IgD-negative memory B cell (primary cell): ENCODE results near the gene CTTNBP2NL. TPM values are rescaled to one million over a fixed set of nuclear protein-coding genes. Genes with fewer than 3 reads are reported as not detected.

Source experiments
- H3K27ac Mint-ChIP-seq, 3 donors: one replicate each; pipeline ENCODE4 v1.8.0; 2020 to 2022; ENCODE audit warnings: mild to moderate bottlenecking in 3 of 3, mixed read lengths in 3 of 3, moderate library complexity in 1 of 3
- H3K27me3 Mint-ChIP-seq: one replicate; pipeline ENCODE4 v1.8.0; 2021; ENCODE audit warnings: mixed read lengths
- H3K36me3 Mint-ChIP-seq: one replicate; pipeline ENCODE4 v1.8.0; 2020; ENCODE audit warnings: mild to moderate bottlenecking, mixed read lengths
- H3K4me1 Mint-ChIP-seq, 3 donors: one replicate each; pipeline ENCODE4 v1.8.0; 2020 to 2022; ENCODE audit warnings: mixed read lengths in 3 of 3, mild to moderate bottlenecking in 1 of 3
- H3K4me3 Mint-ChIP-seq, 4 donors: one replicate each; pipeline ENCODE4 v1.8.0; 2020 to 2022; ENCODE audit warnings: mild to moderate bottlenecking in 4 of 4, mixed read lengths in 4 of 4, moderate library complexity in 3 of 4
- H3K9me3 Mint-ChIP-seq, 3 donors: one replicate each; pipeline ENCODE4 v1.8.0; 2020 to 2021; ENCODE audit warnings: mixed read lengths in 3 of 3, mild to moderate bottlenecking in 1 of 3
- polyA plus RNA-seq: library from polyadenylated mRNA; unstranded; fragments of 300-500 nt; fragmentation: Illumina TruSeq; gene quantifications from one replicate; pipeline ENCODE4 v1.2.3, GENCODE V29; 2021

CTTNBP2NL gene, protein sequence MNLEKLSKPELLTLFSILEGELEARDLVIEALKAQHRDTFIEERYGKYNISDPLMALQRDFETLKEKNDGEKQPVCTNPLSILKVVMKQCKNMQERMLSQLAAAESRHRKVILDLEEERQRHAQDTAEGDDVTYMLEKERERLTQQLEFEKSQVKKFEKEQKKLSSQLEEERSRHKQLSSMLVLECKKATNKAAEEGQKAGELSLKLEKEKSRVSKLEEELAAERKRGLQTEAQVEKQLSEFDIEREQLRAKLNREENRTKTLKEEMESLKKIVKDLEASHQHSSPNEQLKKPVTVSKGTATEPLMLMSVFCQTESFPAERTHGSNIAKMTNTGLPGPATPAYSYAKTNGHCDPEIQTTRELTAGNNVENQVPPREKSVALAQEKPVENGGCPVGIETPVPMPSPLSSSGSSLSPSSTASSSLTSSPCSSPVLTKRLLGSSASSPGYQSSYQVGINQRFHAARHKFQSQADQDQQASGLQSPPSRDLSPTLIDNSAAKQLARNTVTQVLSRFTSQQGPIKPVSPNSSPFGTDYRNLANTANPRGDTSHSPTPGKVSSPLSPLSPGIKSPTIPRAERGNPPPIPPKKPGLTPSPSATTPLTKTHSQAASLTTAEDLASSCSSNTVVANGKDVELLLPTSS
- polyA plus RNA-seq = 0.76 TPM

- Mint-ChIP-seq H3K27ac (peak within 1 kb of the TSS; percentile 20 to 91 (median 81)), H3K9me3 (no peaks in the 10 kb centered on the region), H3K36me3 (no peaks in the 10 kb centered on the region), H3K4me3 (peak within 1 kb of the TSS; percentile 92 to 95 (median 94)), H3K27me3 (peaks cover 5% of the 10 kb centered on the region), H3K4me1 (peaks cover 18 to 31% (median 21%) of the 10 kb centered on the region in 3 donors)
These were observed at the start of gene CTTNBP2NL for GRCh38 chr1:112395821-112396652. Gene CTTNBP2NL (plus strand): TSS chr1:112396214. CDS start chr1:112416166, 19,952 bp downstream.

DNA sequence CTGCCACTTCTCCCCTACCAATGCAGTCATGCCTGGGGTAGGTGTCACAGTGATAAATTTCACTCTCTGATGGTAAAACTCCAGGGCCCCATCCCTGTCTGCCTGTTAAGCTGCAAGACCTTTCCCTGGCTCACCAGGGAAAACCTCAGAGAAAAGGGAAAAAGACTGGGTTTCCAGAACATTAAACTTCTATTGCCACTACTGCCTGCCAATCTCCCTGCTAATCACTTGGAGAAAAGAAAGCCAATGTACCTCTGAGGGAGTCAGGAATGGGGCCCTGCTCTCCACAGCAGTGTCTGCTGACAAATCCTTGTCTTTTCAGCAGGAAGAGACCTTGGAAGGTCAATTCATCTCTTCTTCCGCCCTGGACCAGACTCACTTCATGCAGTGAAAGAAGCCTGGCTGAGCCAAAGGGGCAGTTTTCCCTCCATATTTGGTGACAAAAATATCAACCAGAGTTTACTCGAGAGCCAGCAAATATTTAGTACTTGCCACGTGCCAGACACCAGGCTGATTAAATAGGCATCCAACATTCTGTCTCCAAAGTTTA is 49.1 kb upstream of the CTTNBP2NL start:
- H3K36me3 Mint-ChIP-seq = peaks cover under 1% of the 10 kb centered on the region
- H3K4me3 Mint-ChIP-seq = no peak overlapping the region
- H3K4me1 Mint-ChIP-seq = peaks cover 0 to 6% (median 5%) of the 10 kb centered on the region in 3 donors
- peaks cover 3 to 17% (median 7%) of the 10 kb centered on the region in 3 donors for H3K9me3 Mint-ChIP-seq
- H3K27ac Mint-ChIP-seq = peak overlapping the region in 1 of 3 donors; percentile 62
- H3K27me3 Mint-ChIP-seq = peaks cover 12% of the 10 kb centered on the region

GRCh38 chr1:112356765-112357164 is 39.2 kb upstream of the CTTNBP2NL start:
- H3K36me3 Mint-ChIP-seq = no peaks in the 10 kb centered on the region
- H3K27me3 Mint-ChIP-seq = peaks cover 25% of the 10 kb centered on the region
- H3K4me3 Mint-ChIP-seq = no peak overlapping the region
- H3K4me1 Mint-ChIP-seq = no peaks in the 10 kb centered on the region
- peaks cover 0 to 3% (median 1%) of the 10 kb centered on the region in 3 donors for H3K9me3 Mint-ChIP-seq
- no peak overlapping the region for H3K27ac Mint-ChIP-seq

- H3K36me3 Mint-ChIP-seq = no peaks in the 10 kb centered on the region
- no peaks in the 10 kb centered on the region for H3K4me1 Mint-ChIP-seq
- no peak overlapping the region for H3K27ac Mint-ChIP-seq
- peaks cover 26% of the 10 kb centered on the region for H3K27me3 Mint-ChIP-seq
- peaks cover 0 to 1% (median 0%) of the 10 kb centered on the region in 3 donors for H3K9me3 Mint-ChIP-seq
- H3K4me3 Mint-ChIP-seq = no peak overlapping the region
These were observed 38.5 kb upstream of the CTTNBP2NL start for GRCh38 chr1:112357467-112357866.

DNA sequence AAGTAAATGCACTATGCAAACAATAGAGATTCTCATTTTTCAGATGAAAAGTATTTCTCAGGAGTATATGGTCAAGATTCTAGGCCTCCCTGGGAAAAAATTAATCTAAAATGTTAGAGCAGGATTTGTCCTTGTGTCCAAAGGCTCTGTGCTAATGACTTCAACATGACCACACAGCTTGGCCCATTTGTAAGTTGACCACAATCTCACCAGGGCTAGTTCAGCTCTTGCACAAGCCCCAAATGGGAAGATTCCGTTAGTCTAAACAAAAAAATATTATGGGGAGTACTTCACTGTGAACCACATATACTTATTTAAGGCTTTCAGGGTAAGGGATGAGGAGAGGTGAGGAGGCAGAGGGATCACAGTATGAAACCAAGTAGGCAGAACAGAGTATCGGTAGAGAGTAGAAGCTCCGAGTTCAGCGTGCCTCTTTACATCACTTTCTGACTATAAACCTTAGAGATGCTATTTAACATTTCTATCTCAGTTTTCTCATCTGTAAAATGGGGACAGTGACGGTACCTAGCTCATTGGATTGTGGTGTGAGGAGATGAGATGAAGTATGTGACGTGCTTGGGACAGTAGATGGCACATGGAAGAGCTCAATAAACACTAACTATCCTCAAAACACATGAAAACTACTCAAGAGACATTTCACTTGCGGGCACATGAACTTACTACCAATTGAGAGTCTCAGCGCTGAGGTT is 37.8 kb upstream of the CTTNBP2NL start:
- Mint-ChIP-seq H3K27ac (no peak overlapping the region), H3K36me3 (no peaks in the 10 kb centered on the region), H3K27me3 (peaks cover 31% of the 10 kb centered on the region), H3K4me3 (no peak overlapping the region), H3K4me1 (no peaks in the 10 kb centered on the region), H3K9me3 (peaks cover 0 to 1% (median 0%) of the 10 kb centered on the region in 3 donors)

DNA sequence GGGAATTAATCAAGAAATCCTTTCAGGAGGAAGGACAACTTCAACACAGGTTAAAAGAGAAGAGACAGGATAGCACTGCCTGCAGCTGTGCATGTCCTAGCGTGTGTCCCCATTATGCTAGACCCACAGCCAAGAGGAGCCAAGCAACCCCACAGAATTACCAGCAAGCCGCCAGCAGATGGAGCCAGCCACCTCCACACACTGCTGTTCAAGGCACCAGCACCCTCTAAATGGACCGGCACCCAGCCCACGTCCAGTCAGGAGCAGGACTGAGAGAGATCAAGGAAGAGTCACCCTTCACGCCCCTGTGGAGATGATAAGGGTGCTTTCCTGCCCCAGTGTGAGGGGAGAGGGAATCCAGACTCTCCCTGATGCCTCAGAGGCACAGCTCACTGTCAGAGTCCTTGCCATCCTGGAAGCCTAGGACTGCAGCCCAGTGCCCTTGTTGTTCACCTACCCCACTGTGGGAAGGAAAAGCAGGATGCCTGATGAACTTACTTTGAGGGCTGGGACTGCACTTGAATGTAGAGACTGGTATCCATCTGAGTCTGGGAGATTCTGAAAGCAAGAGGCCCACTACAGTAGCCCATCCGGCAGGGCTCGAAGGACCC is 37.1 kb upstream of the CTTNBP2NL start:
- H3K9me3 Mint-ChIP-seq = no peaks in the 10 kb centered on the region
- no peaks in the 10 kb centered on the region for H3K4me1 Mint-ChIP-seq
- no peaks in the 10 kb centered on the region for H3K36me3 Mint-ChIP-seq
- H3K27me3 Mint-ChIP-seq = peaks cover 29% of the 10 kb centered on the region
- H3K4me3 Mint-ChIP-seq = no peak overlapping the region
- H3K27ac Mint-ChIP-seq = no peak overlapping the region

DNA sequence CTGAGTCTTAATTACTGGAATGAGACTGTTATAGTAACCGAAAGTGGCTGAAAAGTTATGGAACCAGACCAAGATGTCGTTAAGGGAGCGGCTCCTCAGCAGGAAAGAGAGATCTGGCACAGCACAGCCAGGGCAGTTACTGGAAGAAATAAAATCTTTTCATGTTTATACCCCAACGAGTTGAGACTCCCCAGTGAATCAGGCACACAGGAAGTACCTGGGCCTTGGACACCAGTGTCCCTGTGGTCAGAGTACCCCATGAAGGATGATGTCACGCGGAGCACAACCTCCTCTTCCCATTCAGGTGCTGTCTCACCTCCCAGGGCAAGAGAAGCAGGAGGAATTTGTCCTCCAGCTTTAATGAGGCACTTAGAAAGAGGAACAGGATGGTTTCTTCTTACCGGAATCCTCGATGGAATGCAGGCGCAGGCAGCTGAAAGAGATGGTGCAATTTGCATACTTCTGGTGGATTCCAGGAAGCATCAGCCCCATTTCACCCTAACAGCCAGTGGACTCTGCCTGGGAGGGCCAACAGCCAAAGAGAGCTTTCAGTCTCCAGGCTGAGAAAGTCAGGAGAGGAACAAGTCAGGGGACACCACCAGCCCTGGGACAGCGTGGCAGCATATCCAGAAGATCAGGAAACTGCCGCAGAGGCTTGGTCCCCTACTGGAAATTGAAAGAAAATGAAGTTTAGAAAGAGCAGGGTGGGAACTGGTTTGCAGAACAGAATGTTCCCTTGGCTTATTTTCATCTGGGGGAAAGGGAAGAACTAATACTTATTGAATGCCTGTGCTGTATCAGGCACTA is 35.9 kb upstream of the CTTNBP2NL start:
- Mint-ChIP-seq H3K36me3 (no peaks in the 10 kb centered on the region), H3K4me1 (no peaks in the 10 kb centered on the region), H3K9me3 (no peaks in the 10 kb centered on the region), H3K4me3 (no peak overlapping the region), H3K27me3 (peaks cover 29% of the 10 kb centered on the region), H3K27ac (no peak overlapping the region)

GRCh38 chr1:112363636-112364035 is 32.4 kb upstream of the CTTNBP2NL start:
- Mint-ChIP-seq H3K4me3 (no peak overlapping the region), H3K4me1 (no peaks in the 10 kb centered on the region), H3K27ac (no peak overlapping the region), H3K9me3 (no peaks in the 10 kb centered on the region), H3K36me3 (peaks cover 6% of the 10 kb centered on the region), H3K27me3 (peaks cover 26% of the 10 kb centered on the region)

DNA sequence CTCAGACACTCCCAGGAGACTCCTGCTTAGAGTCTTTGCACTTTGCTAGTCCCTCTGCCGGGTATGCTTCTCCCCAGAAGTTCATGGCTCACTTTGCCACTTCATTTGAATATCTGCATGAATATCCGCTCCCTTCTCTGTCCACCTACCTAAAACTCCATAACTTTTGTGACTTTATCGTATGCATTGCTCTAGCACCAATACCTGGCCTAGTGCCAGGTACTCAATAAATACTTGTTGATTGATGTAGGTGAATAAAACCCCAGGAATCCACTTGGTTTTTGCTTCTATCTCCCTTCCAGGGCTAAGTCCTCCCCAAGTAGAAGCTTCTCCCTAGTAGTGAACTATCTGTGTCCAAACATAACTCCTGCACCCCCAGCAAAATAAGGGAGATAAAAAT is 27.8 kb upstream of the CTTNBP2NL start:
- Mint-ChIP-seq H3K27me3 (peaks cover 5% of the 10 kb centered on the region), H3K4me3 (no peak overlapping the region)

DNA sequence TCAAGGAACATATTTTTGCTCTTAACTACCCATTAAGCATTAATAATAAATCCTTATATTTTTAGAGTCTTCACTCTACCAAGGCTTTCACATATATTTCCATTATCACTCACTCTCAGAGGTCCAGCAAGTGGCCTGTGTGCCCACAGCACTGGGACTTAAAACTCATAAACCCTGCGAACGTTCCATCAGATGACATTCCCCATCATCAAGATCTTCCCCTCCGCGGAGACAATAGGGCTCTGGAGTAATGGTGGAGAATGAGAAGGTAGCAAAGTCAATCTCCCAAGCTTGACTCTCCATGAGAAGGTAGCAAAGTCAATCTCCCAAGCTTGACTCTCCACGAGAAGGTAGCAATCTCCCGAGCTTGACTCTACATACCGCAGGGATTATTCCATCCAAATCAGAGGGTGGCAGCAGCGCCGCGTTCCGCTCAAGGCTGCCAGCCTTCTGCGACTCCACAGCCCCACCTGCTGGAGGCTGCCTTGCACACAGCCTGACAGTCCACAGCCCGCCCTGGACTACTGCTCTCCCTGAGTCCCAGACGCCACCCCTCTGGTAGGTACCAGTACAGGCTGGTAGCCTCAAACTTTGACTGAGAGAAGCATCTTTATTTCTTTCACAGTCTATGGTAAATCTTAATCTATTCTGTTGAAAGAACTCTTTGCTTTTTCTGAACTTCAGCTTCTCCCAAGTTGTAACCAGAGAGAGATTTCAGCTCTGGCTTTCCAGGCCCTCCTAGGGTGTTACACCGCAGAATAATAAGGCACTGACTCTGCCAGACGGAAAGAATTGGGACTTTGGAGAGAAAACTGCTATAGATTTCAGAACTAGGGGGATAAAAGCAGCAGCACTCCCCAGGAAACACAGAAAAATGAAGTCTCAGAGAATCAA is 26.4 kb upstream of the CTTNBP2NL start:
- Mint-ChIP-seq H3K4me3 (peak overlapping the region in 1 of 4 donors; percentile 62), H3K4me1 (peaks cover 0 to 4% (median 2%) of the 10 kb centered on the region in 3 donors), H3K36me3 (peaks cover 6% of the 10 kb centered on the region), H3K27me3 (peaks cover 5% of the 10 kb centered on the region), H3K27ac (no peak overlapping the region), H3K9me3 (peaks cover 0 to 1% (median 0%) of the 10 kb centered on the region in 3 donors)

More for the DNA sequence above, 27.8 kb upstream of the CTTNBP2NL start:
- Mint-ChIP-seq H3K27ac (peak overlapping the region in 1 of 3 donors; percentile 32), H3K36me3 (peaks cover 6% of the 10 kb centered on the region), H3K4me1 (peaks cover 0 to 2% (median 2%) of the 10 kb centered on the region in 3 donors), H3K9me3 (peaks cover 0 to 1% (median 0%) of the 10 kb centered on the region in 3 donors)

- peaks cover 2 to 4% (median 4%) of the 10 kb centered on the region in 3 donors for H3K4me1 Mint-ChIP-seq
- no peak overlapping the region for H3K27ac Mint-ChIP-seq
- peaks cover 6% of the 10 kb centered on the region for H3K36me3 Mint-ChIP-seq
- H3K27me3 Mint-ChIP-seq = peaks cover 3% of the 10 kb centered on the region
- peaks cover 0 to 1% (median 0%) of the 10 kb centered on the region in 3 donors for H3K9me3 Mint-ChIP-seq
- no peak overlapping the region for H3K4me3 Mint-ChIP-seq
These were observed 25.0 kb upstream of the CTTNBP2NL start for GRCh38 chr1:112370996-112371395.

DNA sequence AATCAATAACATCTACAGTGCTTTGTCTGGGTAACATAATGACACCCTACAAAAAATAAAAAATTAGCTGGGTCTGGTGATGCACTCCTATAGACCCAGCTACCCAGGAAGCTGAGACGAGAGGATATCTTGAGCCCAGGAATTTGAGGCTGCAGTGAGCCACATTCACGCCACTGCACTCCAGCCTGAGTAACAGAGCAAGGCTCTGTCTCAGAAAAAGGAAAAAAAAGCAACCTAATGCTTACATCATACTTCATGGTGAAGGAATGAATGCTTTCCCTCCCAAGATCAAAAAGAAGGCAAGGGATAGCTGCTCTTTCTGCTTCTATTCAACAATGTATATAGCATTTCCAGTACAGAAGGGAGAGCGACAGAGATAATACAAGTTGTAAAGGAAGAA is 24.2 kb upstream of the CTTNBP2NL start:
- H3K4me3 Mint-ChIP-seq = no peak overlapping the region
- H3K27ac Mint-ChIP-seq = no peak overlapping the region
- H3K4me1 Mint-ChIP-seq = peaks cover 2 to 5% (median 4%) of the 10 kb centered on the region in 3 donors
- peaks cover 6% of the 10 kb centered on the region for H3K36me3 Mint-ChIP-seq
- H3K9me3 Mint-ChIP-seq = peaks cover 0 to 1% (median 0%) of the 10 kb centered on the region in 3 donors
- peaks cover 3% of the 10 kb centered on the region for H3K27me3 Mint-ChIP-seq
